ENCODE results near the gene SH3PXD2A. TPM values are rescaled to one million over a fixed set of nuclear protein-coding genes. Genes with fewer than 3 reads are reported as not detected.
A peak's percentile ranks its signal among the peaks of the same experiment; 100 is the strongest.

Gene SH3PXD2A
- total and polyA plus RNA-seq, 10 donors = 2.6 to 50.0 (median 35.2) TPM

- 21 to 41% (median 27%) methylated on average over 10 to 18 of the region's 18 CpGs for WGBS, 5 donors
- peaks cover 26 to 67% (median 55%) of the 10 kb centered on the region in 6 donors for H3K4me1 ChIP-seq
- DNase-seq = peak; percentile 85
- intact Hi-C loops (cut with DNase I; ENCODE audit: low total_unique reads) = no loop called here
- peak overlapping the region in 7 of 8 donors; percentile 8 to 75 (median 57) for H3K27ac ChIP-seq
- H3K4me3 ChIP-seq = no peak overlapping the region
- no peaks in the 10 kb centered on the region for H3K27me3 ChIP-seq (replicated peaks in 1 of 7)
- H3K9me3 ChIP-seq = peaks cover 0 to 3% (median 1%) of the 10 kb centered on the region in 8 donors
- no peak for TF ChIP-seq POLR2A (IDR thresholded peaks at IDR 0.05)
- peak; percentile 87 to 92 (median 90) for TF ChIP-seq POLR2AphosphoS5 (IDR thresholded peaks at IDR 0.05)
- H3K36me3 ChIP-seq = no peaks in the 10 kb centered on the region
These were observed 97.7 kb downstream of the SH3PXD2A start for GRCh38 chr10:103757531-103758293.

GRCh38 chr10:103756277-103756869 lies 99.0 kb downstream of the SH3PXD2A start:
- intact Hi-C loops (cut with DNase I; ENCODE audit: low total_unique reads) = no loop called here
- WGBS, 5 donors = 68 to 85% (median 80%) methylated on average over 8 of the region's 8 CpGs

GRCh38 chr10:103752680-103753248 lies 102.6 kb downstream of the SH3PXD2A start:
- Histone ChIP-seq H3K9me3 (peaks cover 0 to 12% (median 10%) of the 10 kb centered on the region in 8 donors), H3K4me1 (peaks cover 5 to 18% (median 13%) of the 10 kb centered on the region in 6 donors), H3K27ac (no peak overlapping the region), H3K36me3 (no peaks in the 10 kb centered on the region), H3K27me3 (replicated peaks in 1 of 7) (no peaks in the 10 kb centered on the region), H3K4me3 (no peak overlapping the region)
- TF ChIP-seq CTCF (IDR thresholded peaks at IDR 0.05 in 8 of 11, conservative IDR thresholded peaks at IDR 0.05 in 3 of 11) (peak; percentile 25 to 78 (median 68)), POLR2AphosphoS5 (IDR thresholded peaks at IDR 0.05) (no peak)
- intact Hi-C loops (cut with DNase I; ENCODE audit: low total_unique reads) = no loop called here
- 73 to 87% (median 79%) methylated on average over 3 of the region's 3 CpGs for WGBS, 5 donors
- no peak for DNase-seq

More at GRCh38 chr10:103756277-103756869, 99.0 kb downstream of the SH3PXD2A start:
- Histone ChIP-seq H3K27ac (peak overlapping the region in 3 of 8 donors; percentile 73 to 75 (median 73)), H3K27me3 (replicated peaks in 1 of 7) (no peaks in the 10 kb centered on the region), H3K4me3 (no peak overlapping the region), H3K4me1 (peaks cover 26 to 54% (median 47%) of the 10 kb centered on the region in 6 donors), H3K9me3 (peaks cover 0 to 12% (median 10%) of the 10 kb centered on the region in 8 donors), H3K36me3 (no peaks in the 10 kb centered on the region)
- DNase-seq = no peak
- TF ChIP-seq CTCF (IDR thresholded peaks at IDR 0.05 in 8 of 11, conservative IDR thresholded peaks at IDR 0.05 in 3 of 11) = no peak
- no peak for TF ChIP-seq POLR2AphosphoS5 (IDR thresholded peaks at IDR 0.05)
- TF ChIP-seq POLR2A (IDR thresholded peaks at IDR 0.05) = no peak

GRCh38 chr10:103751667-103752290 lies 103.6 kb downstream of the SH3PXD2A start:
- no peak overlapping the region for H3K4me3 ChIP-seq
- no peak overlapping the region for H3K27ac ChIP-seq
- H3K27me3 ChIP-seq (replicated peaks in 1 of 7) = no peaks in the 10 kb centered on the region
- DNase-seq = no peak
- 69 to 82% (median 78%) methylated on average over 7 of the region's 7 CpGs for WGBS, 5 donors
- no peaks in the 10 kb centered on the region for H3K36me3 ChIP-seq
- H3K9me3 ChIP-seq = peaks cover 0 to 12% (median 10%) of the 10 kb centered on the region in 8 donors
- H3K4me1 ChIP-seq = peaks cover 0 to 8% (median 3%) of the 10 kb centered on the region in 6 donors
- intact Hi-C loops (cut with DNase I; ENCODE audit: low total_unique reads) = no loop called here
- no peak for TF ChIP-seq POLR2AphosphoS5 (IDR thresholded peaks at IDR 0.05)
- TF ChIP-seq POLR2A (IDR thresholded peaks at IDR 0.05) = no peak
- TF ChIP-seq CTCF (IDR thresholded peaks at IDR 0.05 in 8 of 11, conservative IDR thresholded peaks at IDR 0.05 in 3 of 11) = no peak
